ENCODE measurements around the gene FAF1.

The FAF1 gene

GRCh38 chr1:50700621-50701020 lies 259.4 kb downstream of the FAF1 start:
- DNase-seq (ENCODE audit: low spot score) = no peak

- no peak for DNase-seq (ENCODE audit: low spot score)
Measured at GRCh38 chr1:50700214-50700613, 259.9 kb downstream of the FAF1 start.

- no peak for DNase-seq (ENCODE audit: low spot score)
Measured at GRCh38 chr1:50699795-50700194, 260.3 kb downstream of the FAF1 start.

GRCh38 chr1:50697440-50698421 lies 262.3 kb downstream of the FAF1 start:
- no peak for DNase-seq (ENCODE audit: low spot score)

GRCh38 chr1:50693829-50694228 lies 266.2 kb downstream of the FAF1 start:
- DNase-seq (ENCODE audit: low spot score) = no peak

GRCh38 chr1:50684185-50684584 lies 275.9 kb downstream of the FAF1 start:
- DNase-seq (ENCODE audit: low spot score) = no peak

- DNase-seq (ENCODE audit: low spot score) = no peak
Measured at GRCh38 chr1:50681931-50682330, 278.1 kb downstream of the FAF1 start.

GRCh38 chr1:50667710-50668356 lies 292.2 kb downstream of the FAF1 start:
- DNase-seq (ENCODE audit: low spot score) = no peak

- no peak for DNase-seq (ENCODE audit: low spot score)
Measured at GRCh38 chr1:50667272-50667671, 292.8 kb downstream of the FAF1 start.

GRCh38 chr1:50666849-50667248 lies 293.2 kb downstream of the FAF1 start:
- no peak for DNase-seq (ENCODE audit: low spot score)

GRCh38 chr1:50665413-50665812 lies 294.7 kb downstream of the FAF1 start:
- peak; percentile 11 for DNase-seq (ENCODE audit: low spot score)

- DNase-seq (ENCODE audit: low spot score) = no peak
Measured at GRCh38 chr1:50661626-50662025, 298.4 kb downstream of the FAF1 start.

- DNase-seq (ENCODE audit: low spot score) = no peak
Measured at GRCh38 chr1:50659107-50659662, 300.9 kb downstream of the FAF1 start.

- peak; percentile 7 for DNase-seq (ENCODE audit: low spot score)
Measured at GRCh38 chr1:50658459-50659076, 301.5 kb downstream of the FAF1 start.

GRCh38 chr1:50656931-50657330 lies 303.1 kb downstream of the FAF1 start:
- no peak for DNase-seq (ENCODE audit: low spot score)

- DNase-seq (ENCODE audit: low spot score) = no peak
Measured at GRCh38 chr1:50651476-50652263, 308.4 kb downstream of the FAF1 start.

- DNase-seq (ENCODE audit: low spot score) = no peak
Measured at GRCh38 chr1:50646526-50646925, 313.5 kb downstream of the FAF1 start.

GRCh38 chr1:50645139-50645538 lies 314.9 kb downstream of the FAF1 start:
- no peak for DNase-seq (ENCODE audit: low spot score)

GRCh38 chr1:50644447-50645105 lies 315.5 kb downstream of the FAF1 start:
- peak; percentile 9 for DNase-seq (ENCODE audit: low spot score)

- DNase-seq (ENCODE audit: low spot score) = no peak
Measured at GRCh38 chr1:50637460-50637859, 322.6 kb downstream of the FAF1 start.

- no peak for DNase-seq (ENCODE audit: low spot score)
Measured at GRCh38 chr1:50634251-50634650, 325.8 kb downstream of the FAF1 start.
